GM12865 (cell line): ENCODE data around the gene REEP3.
A peak's percentile ranks its signal among the peaks of the same experiment; 100 is the strongest.

ENCODE experiments used
- DNase-seq: peaks from one replicate; pipeline ENCODE4 v3.0.0; 2010; ENCODE audit warnings: low read depth
- H3K4me3 ChIP-seq: 2 replicates; pipeline ENCODE4 v1.5.1; 2011; ENCODE audit warnings: mild to moderate bottlenecking, low read depth, low read length, control low read depth
- CTCF ChIP-seq: IDR thresholded peaks from 2 replicates; pipeline ENCODE4 v1.5.1; 2011; ENCODE audit warnings: low read length, control low read depth, low read depth, inconsistent platforms; ENCODE audit not compliant: insufficient read depth; ENCODE audit errors: missing control alignments

REEP3 gene

GRCh38 chr10:63544418-63544817 is 23.2 kb downstream of the REEP3 start:
- no peak overlapping the region for H3K4me3 ChIP-seq
- DNase-seq, result no peak
- no peak for TF ChIP-seq CTCF

DNA sequence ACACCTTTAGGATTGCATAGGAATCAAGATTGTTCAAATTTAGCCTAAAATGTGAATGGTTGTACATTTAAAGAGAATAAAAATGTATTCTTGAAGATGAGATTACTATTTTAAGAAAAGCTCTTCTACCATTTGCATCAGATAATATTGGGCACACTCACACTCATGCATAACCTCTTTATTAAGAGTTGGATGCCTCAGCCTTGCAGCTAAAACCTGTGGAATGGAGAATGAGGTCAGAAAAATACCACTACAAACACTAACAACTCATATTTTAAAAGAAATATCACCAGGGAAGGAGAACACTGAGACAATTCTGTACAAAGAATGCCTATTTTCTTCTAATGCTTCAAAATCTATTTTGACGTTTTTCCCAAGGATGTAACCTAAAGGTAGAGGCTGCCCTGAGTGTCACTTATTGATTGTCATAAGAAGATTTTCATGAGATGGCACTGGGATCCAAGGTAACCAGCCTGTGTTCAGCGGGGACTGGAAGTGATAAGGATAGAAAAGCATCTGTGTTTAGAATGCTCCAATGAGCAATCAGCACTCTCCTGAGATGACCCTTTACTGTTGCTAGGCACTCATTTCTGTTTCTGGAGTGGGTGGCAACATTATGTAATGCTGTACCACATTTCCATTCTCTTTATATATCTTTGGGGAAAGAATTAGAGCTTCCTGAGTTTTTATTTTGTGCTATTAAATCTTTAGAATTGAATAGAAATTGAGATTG is 26.6 kb downstream of the REEP3 start:
- no peak for TF ChIP-seq CTCF
- DNase-seq, result no peak
- no peak overlapping the region for H3K4me3 ChIP-seq

DNA sequence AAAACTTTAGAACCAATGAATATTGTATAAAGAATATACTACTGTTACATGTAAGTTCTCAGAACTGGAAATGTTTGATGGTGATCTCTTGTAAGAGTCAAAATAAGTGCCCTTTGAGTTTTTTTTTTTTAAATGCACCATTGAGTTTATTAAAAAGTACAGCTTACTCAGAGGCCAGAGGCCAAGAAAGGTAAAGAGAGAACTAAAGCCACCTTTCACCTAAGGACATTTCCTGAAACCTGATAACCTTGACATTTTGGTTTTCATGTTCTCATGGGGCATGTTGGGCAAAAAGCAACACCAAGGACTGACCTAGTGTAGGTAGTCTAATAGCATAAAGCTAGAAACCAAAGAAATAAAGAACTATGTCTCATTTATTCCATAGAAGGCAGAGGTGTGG is 27.7 kb downstream of the REEP3 start:
- TF ChIP-seq CTCF, result no peak
- H3K4me3 ChIP-seq, result no peak overlapping the region
- DNase-seq, result no peak

GRCh38 chr10:63549810-63550209 is 28.6 kb downstream of the REEP3 start:
- no peak for DNase-seq
- no peak overlapping the region for H3K4me3 ChIP-seq
- no peak for TF ChIP-seq CTCF

GRCh38 chr10:63553031-63553430 is 31.8 kb downstream of the REEP3 start:
- H3K4me3 ChIP-seq, result no peak overlapping the region
- DNase-seq, result no peak
- no peak for TF ChIP-seq CTCF

DNA sequence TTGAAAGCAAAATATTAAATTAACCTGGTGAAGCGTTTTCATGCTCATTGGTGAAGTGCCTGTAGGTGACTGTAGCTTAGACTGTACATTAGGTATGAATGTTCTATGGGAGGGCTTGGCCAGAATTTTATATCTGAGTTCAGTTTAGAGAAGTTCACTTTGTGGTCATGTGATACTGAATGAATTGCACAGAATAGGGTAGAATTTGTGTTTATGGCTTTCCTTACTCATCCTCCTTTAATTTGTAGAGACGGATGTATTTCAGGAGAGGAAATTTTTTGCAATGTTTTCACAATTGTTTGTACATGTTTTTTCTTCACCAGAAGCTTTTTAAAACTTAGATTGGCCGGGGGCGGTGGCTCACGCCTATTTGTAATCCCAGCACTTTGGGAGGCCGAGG is 32.3 kb downstream of the REEP3 start:
- no peak overlapping the region for H3K4me3 ChIP-seq
- TF ChIP-seq CTCF, result no peak
- no peak for DNase-seq

DNA sequence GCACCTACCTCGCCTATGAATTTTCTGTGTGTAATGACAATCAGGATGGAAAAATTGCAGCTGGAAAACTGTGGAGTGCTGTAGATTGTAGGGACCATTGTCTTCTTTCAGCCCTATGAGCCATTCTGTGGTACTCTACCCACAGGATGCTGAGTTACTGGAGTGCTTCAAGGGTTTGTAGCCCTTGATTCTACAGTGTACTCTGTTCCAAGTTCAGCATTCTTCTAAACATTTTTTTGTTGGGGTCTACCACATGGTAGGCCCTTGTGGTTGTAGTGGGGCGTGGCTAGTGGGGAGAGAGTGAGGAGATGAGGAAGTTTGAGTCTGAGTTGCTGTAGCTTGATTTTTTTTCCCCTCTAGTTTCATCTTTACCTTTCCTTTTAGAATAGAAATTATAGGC is 33.5 kb downstream of the REEP3 start:
- peak; percentile 44 for DNase-seq
- H3K4me3 ChIP-seq, result no peak overlapping the region
- TF ChIP-seq CTCF, result no peak
